Left lung (tissue), 10 donors: ENCODE data around the gene IKZF1. TPM values are rescaled to one million over a fixed set of nuclear protein-coding genes. Genes with fewer than 3 reads are reported as not detected.

Experiments used
- ATAC-seq: fragments of 200-7000 bp; cut with Tn5 transposase; one replicate; pipeline ENCODE4 v1.9.1; 2020; ENCODE audit warnings: moderate library complexity
- DNase-seq, 4 donors: peaks; one replicate each; pipeline ENCODE4 v3.0.0-alpha.2; 2013 to 2020
- H3K27ac ChIP-seq, 2 donors: fragments of 200-600 bp; sonication (generic) in 1 of 2; one replicate each; pipeline versions ENCODE4 v1.5.0 to v1.8.0; 2020 to 2021
- H3K27me3 ChIP-seq, 2 donors: fragments of 200-600 bp; sonication (generic) in 1 of 2; one replicate each; pipeline versions ENCODE4 v1.5.0 to v1.8.0; 2020 to 2021
- H3K36me3 ChIP-seq, 2 donors: fragments of 200-600 bp; sonication (generic) in 1 of 2; one replicate each; pipeline versions ENCODE4 v1.5.0 to v1.8.0; 2020 to 2021
- H3K4me1 ChIP-seq, 2 donors: fragments of 200-600 bp; one replicate each; pipeline ENCODE4 v1.8.0; 2021
- H3K4me3 ChIP-seq, 2 donors: fragments of 200-600 bp; sonication (generic) in 1 of 2; one replicate each; pipeline versions ENCODE4 v1.5.0 to v1.8.0; 2020 to 2021; ENCODE audit warnings: mild to moderate bottlenecking in 1 of 2
- H3K9me3 ChIP-seq, 2 donors: fragments of 200-600 bp; sonication (generic) in 1 of 2; one replicate each; pipeline versions ENCODE4 v1.5.0 to v1.8.0; 2020 to 2021
- intact Hi-C, 2 donors: fragments of 100-400 bp; cut with DNase I; formaldehyde crosslinking; loops; one replicate each; pipeline versions ENCODE4 v1.11.2 to v1.14.2; 2022
- polyA plus RNA-seq, 6 donors: library from polyadenylated mRNA; unstranded; fragments of 120-200 nt; gene quantifications; one replicate each; pipeline ENCODE4 v1.2.1, GENCODE V29; 2013; ENCODE audit not compliant: insufficient read length in 6 of 6
- total RNA-seq, 2 donors: library from RNA; stranded (reverse); fragmentation: NEBNext Ultra II Directional; extraction: Animal tissue kit (Norgen Biotek cat#: 25700); gene quantifications; one replicate each; pipeline ENCODE4 v1.2.1, GENCODE V29; 2021
- TF ChIP-seq, protein P1 (sequence below), 2 donors: fragments of 200-600 bp; sonication (generic) in 1 of 2; IDR thresholded peaks; one replicate each; pipeline versions ENCODE4 v1.5.0 to v1.8.0; 2021; ENCODE audit warnings: antibody characterized with exemption in 2 of 2
- donor health status: DM: no; HTN: yes; CAD: no.
- donor health status: DM: no; HTN: no; CAD: no.

The IKZF1 gene
- total and polyA plus RNA-seq, 8 donors = 1.9 to 50.2 (median 2.3) TPM

DNA sequence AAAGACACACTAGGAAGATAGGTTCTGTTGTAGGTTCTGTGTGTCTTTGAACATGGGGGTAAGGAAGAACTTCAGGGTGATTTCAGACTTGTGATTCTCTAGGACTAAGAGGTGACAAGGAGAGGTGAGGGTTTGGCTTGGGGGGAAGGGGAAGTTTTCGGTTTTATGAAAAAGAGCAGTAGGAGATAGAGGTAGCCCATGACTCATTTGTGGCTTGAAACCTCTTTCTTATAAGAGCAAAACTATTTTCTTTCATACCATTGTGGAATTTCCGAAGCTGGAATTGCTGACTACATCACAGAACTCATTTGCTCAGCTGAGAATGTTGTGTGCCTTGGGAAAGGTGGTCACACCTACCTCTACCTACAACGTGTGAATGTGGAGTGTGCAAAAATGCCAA, 39.6 kb upstream of the IKZF1 start:
- Histone ChIP-seq H3K4me3 (no peak overlapping the region), H3K27me3 (no peaks in the 10 kb centered on the region), H3K4me1 (peaks cover 0 to 52% of the 10 kb centered on the region in 2 donors), H3K9me3 (no peaks in the 10 kb centered on the region), H3K27ac (no peak overlapping the region), H3K36me3 (no peaks in the 10 kb centered on the region)
- DNase-seq = no peak
- intact Hi-C loops = no loop called here
- ATAC-seq = no peak
- TF ChIP-seq, protein P1, sequence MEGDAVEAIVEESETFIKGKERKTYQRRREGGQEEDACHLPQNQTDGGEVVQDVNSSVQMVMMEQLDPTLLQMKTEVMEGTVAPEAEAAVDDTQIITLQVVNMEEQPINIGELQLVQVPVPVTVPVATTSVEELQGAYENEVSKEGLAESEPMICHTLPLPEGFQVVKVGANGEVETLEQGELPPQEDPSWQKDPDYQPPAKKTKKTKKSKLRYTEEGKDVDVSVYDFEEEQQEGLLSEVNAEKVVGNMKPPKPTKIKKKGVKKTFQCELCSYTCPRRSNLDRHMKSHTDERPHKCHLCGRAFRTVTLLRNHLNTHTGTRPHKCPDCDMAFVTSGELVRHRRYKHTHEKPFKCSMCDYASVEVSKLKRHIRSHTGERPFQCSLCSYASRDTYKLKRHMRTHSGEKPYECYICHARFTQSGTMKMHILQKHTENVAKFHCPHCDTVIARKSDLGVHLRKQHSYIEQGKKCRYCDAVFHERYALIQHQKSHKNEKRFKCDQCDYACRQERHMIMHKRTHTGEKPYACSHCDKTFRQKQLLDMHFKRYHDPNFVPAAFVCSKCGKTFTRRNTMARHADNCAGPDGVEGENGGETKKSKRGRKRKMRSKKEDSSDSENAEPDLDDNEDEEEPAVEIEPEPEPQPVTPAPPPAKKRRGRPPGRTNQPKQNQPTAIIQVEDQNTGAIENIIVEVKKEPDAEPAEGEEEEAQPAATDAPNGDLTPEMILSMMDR (IDR thresholded peaks at IDR 0.05) = no peak

DNA sequence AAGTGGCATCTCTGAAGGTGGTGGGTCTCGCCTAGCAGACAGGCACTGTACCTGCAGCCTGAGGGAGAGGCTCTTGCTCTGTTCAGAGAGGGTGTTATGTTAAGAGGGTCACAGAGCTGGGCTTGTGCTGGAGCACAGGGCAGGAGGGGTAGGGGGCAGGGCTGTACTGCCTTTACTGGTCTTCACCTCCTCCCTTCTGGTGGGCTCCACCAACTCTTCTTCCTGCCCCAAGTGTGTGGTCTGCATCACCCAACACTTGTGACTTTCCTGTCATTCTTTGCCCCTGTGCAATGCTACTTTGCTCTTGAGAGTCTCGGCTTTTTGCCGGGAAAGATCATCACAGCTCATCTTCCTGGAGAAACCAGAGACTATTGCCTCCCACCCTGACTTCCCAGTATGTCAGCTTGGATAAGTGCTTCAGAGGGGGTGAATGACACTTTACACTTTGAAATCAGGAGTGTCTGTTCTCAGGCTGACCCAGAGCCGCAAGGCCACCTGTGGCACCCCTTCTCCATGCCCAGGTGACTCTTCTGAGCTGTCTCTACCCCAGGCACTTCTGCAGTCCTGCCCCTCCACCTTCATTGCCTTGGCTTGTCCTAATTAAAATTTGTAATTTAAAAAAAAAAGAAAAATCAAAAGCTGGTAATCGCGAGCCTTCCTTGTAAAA, 38.4 kb upstream of the IKZF1 start:
- no peaks in the 10 kb centered on the region for H3K9me3 ChIP-seq
- no peak overlapping the region for H3K4me3 ChIP-seq
- H3K4me1 ChIP-seq = peaks cover 0 to 52% of the 10 kb centered on the region in 2 donors
- H3K36me3 ChIP-seq = no peaks in the 10 kb centered on the region
- DNase-seq (no peak), ATAC-seq (no peak)
- TF ChIP-seq, protein P1 (IDR thresholded peaks at IDR 0.05) = no peak
- intact Hi-C loops = no loop called here
- no peak overlapping the region for H3K27ac ChIP-seq
- no peaks in the 10 kb centered on the region for H3K27me3 ChIP-seq

DNA sequence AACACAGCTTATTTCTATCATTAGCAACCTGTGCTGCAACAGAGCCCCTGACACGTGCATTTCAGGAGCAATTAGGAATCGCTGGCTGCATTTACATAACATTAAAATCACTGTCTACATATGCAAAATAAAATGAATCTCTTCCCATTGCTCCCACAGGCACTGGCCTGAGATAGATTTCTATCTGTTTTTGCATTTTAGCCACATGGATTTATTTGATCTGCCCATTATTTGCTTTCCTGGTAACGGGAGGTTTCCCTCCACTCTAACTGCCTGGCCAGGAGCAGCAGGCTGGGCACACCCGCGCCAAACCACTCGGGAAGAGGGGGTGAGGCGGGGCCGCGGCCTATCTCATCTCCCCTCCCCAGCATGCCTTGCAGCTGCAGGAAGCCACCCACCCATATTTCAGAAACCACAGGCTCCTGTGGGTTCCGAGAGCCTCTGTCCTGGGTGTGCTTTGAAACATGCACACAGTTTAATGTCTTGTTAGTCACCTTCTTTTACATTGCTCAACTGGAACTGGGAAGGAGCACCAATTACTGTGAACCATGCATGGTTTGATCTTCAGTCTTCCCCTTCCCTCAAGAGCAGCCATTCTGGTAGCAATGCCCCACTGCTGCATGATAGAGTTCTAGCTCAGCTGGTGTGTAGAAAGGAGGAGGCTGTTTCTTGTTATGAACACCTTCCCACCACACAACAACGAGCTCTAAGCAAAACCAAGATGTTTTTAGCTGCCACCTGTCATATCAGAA, 37.7 kb upstream of the IKZF1 start:
- Histone ChIP-seq H3K27me3 (no peaks in the 10 kb centered on the region), H3K27ac (peak overlapping the region in 1 of 2 donors; percentile 49), H3K36me3 (no peaks in the 10 kb centered on the region), H3K9me3 (no peaks in the 10 kb centered on the region), H3K4me3 (no peak overlapping the region), H3K4me1 (peaks cover 0 to 52% of the 10 kb centered on the region in 2 donors)
- peak; percentile 46 for ATAC-seq
- intact Hi-C loops = no loop called here
- TF ChIP-seq, protein P1 (IDR thresholded peaks at IDR 0.05) = no peak
- DNase-seq = peak in 2 of 4 donors; percentile 47 to 79

DNA sequence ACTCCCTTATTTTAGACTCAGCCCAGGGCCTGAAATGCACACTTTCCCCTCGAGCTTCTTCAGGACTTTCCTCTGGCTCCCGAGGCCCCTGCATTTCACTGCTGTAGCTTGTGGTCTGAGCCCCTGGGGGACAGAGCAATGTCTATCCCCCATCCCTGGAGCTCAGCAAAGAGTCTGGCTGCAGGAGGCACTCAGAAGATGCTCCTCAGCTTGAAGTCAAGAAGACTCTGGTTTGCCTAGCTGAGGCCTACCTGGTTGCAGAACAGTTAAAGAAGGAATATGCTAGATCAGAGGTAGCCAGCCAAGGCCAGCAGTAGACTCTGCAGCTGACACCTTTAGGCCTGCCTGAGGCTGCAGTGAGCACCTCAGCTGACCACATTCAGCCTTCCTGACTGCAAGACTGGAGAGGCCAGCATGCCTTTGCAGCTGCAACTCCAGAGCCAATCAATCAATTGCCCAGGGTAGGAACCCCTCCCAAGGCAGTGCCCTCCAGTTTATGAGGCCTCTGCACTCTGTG, 36.9 kb upstream of the IKZF1 start:
- intact Hi-C loops = no loop called here
- Histone ChIP-seq H3K27ac (peak overlapping the region in 1 of 2 donors; percentile 49), H3K9me3 (no peaks in the 10 kb centered on the region), H3K4me3 (no peak overlapping the region), H3K27me3 (no peaks in the 10 kb centered on the region), H3K4me1 (peaks cover 0 to 49% of the 10 kb centered on the region in 2 donors), H3K36me3 (no peaks in the 10 kb centered on the region)
- DNase-seq (no peak), ATAC-seq (no peak)
- TF ChIP-seq, protein P1 (IDR thresholded peaks at IDR 0.05) = no peak

DNA sequence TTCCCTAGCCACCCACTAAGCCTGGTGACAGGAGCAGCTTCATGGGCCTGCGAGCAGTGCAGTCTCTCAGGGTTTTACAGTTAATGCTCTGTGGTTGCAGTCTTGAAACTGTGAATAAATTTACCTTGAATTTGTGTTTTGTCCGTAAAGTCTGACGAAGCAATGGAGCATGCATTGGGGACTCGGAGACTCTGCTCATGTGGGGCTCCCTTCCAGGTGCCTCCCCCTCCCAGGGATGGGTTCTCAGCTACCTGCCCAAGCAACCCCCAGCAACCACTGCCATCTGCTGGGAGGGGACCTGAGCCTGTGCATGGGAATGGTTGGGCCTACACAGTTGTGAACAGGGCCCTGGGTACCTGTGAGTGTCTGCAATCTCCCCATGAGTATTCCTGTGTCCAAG, 36.3 kb upstream of the IKZF1 start:
- Histone ChIP-seq H3K27me3 (no peaks in the 10 kb centered on the region), H3K4me1 (peaks cover 0 to 43% of the 10 kb centered on the region in 2 donors), H3K4me3 (no peak overlapping the region), H3K36me3 (no peaks in the 10 kb centered on the region), H3K27ac (peak overlapping the region in 1 of 2 donors; percentile 49), H3K9me3 (no peaks in the 10 kb centered on the region)
- no peak for ATAC-seq
- TF ChIP-seq, protein P1 (IDR thresholded peaks at IDR 0.05) = no peak
- intact Hi-C loops = no loop called here
- no peak for DNase-seq
